ENCODE measurements around the gene DRICH1.

GRCh38 chr22:23651676-23652075, 19.6 kb upstream of the DRICH1 start:
- TF ChIP-seq, protein P1, sequence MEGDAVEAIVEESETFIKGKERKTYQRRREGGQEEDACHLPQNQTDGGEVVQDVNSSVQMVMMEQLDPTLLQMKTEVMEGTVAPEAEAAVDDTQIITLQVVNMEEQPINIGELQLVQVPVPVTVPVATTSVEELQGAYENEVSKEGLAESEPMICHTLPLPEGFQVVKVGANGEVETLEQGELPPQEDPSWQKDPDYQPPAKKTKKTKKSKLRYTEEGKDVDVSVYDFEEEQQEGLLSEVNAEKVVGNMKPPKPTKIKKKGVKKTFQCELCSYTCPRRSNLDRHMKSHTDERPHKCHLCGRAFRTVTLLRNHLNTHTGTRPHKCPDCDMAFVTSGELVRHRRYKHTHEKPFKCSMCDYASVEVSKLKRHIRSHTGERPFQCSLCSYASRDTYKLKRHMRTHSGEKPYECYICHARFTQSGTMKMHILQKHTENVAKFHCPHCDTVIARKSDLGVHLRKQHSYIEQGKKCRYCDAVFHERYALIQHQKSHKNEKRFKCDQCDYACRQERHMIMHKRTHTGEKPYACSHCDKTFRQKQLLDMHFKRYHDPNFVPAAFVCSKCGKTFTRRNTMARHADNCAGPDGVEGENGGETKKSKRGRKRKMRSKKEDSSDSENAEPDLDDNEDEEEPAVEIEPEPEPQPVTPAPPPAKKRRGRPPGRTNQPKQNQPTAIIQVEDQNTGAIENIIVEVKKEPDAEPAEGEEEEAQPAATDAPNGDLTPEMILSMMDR (IDR thresholded peaks at IDR 0.05) = no peak
- TF ChIP-seq POLR2A (IDR thresholded peaks at IDR 0.05) = no peak

Data from thyroid gland (tissue), 4 donors.